ENCODE results near the gene IMMP2L. TPM values are rescaled to one million over a fixed set of nuclear protein-coding genes. Genes with fewer than 3 reads are reported as not detected.

Gene IMMP2L
- polyA plus RNA-seq, 1 donor: 21.0 TPM

DNA sequence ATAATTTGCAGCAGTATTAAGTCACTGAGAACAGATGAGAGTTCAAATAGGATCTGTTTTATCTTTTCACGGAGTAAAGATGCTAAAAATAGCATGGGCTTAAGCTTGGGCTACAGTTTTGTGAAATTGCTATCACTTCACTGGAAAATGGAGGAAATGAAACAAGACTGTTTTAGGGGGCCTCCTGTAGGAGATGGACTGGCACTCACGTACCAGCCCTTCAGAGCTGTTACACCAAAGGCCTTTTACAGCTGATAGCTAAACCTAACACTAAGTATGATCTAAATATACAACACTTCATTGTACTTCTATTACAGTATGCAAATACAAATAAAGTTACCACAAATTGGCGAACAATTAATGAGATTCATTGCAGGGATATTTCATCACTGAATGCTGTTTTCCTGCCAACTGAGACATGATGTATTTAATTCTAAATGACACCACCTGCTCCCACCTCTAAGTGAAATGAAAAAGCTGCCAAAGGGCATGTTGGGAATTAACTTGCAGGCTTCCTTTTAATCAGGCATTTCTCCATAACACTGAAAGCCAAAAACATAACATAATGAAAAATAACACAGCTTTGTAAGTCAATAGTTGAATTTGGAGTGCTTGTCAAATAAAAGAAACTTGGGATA is 775.8 kb downstream of the IMMP2L start:
- H3K36me3 ChIP-seq (ENCODE audit: control insufficient read depth, insufficient read depth, low read length): no peaks in the 10 kb centered on the region

DNA sequence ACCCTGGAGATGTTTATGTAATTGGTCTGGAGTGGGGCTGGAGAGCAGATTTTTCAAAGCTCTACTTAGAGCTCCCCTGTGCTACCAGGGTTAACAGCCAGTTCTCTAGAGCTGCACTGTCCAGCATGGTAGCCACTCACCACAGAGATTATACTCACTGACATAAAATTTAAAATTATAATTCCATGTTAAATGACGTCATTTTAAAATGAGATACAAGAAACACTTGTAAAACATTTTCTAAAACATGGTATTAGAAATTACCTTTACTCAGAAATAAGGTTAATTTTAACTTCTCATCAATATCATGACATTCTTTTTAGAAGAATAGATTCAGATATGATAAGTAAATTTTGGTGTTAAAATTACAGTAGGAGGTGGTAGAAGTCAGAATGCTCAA is 777.5 kb downstream of the IMMP2L start:
- Histone ChIP-seq H3K4me1 (ENCODE audit: control insufficient read depth, insufficient read depth, low read length) (no peaks in the 10 kb centered on the region), H3K9me3 (ENCODE audit: control insufficient read depth, low read depth, low read length) (no peaks in the 10 kb centered on the region), H3K36me3 (ENCODE audit: control insufficient read depth, insufficient read depth, low read length) (no peaks in the 10 kb centered on the region), H3K27me3 (ENCODE audit: control insufficient read depth, insufficient read depth, low read length) (no peaks in the 10 kb centered on the region), H3K4me3 (ENCODE audit: low read length) (no peak overlapping the region), H3K27ac (ENCODE audit: low read length) (no peak overlapping the region)
- WGBS (ENCODE audit: insufficient coverage, low lambda C conversion rate): no CpG with 5 or more reads among the region's 1 CpG
- DNase-seq: no peak

More for the DNA sequence above, 775.8 kb downstream of the IMMP2L start:
- Histone ChIP-seq H3K27ac (ENCODE audit: low read length) (no peak overlapping the region), H3K4me1 (ENCODE audit: control insufficient read depth, insufficient read depth, low read length) (no peaks in the 10 kb centered on the region), H3K9me3 (ENCODE audit: control insufficient read depth, low read depth, low read length) (no peaks in the 10 kb centered on the region), H3K27me3 (ENCODE audit: control insufficient read depth, insufficient read depth, low read length) (no peaks in the 10 kb centered on the region), H3K4me3 (ENCODE audit: low read length) (no peak overlapping the region)
- WGBS (ENCODE audit: insufficient coverage, low lambda C conversion rate): 86% methylated on average over 2 of the region's 3 CpGs
- DNase-seq: no peak

- no peak overlapping the region for H3K27ac ChIP-seq (ENCODE audit: low read length)
- H3K4me1 ChIP-seq (ENCODE audit: control insufficient read depth, insufficient read depth, low read length): no peaks in the 10 kb centered on the region
- H3K9me3 ChIP-seq (ENCODE audit: control insufficient read depth, low read depth, low read length): no peaks in the 10 kb centered on the region
- no peaks in the 10 kb centered on the region for H3K36me3 ChIP-seq (ENCODE audit: control insufficient read depth, insufficient read depth, low read length)
- H3K27me3 ChIP-seq (ENCODE audit: control insufficient read depth, insufficient read depth, low read length): no peaks in the 10 kb centered on the region
- H3K4me3 ChIP-seq (ENCODE audit: low read length): no peak overlapping the region
- DNase-seq: no peak
Observed at GRCh38 chr7:110780712-110781111, 781.6 kb downstream of the IMMP2L start.

- no peaks in the 10 kb centered on the region for H3K36me3 ChIP-seq (ENCODE audit: control insufficient read depth, insufficient read depth, low read length)
- no peak overlapping the region for H3K27ac ChIP-seq (ENCODE audit: low read length)
- no peaks in the 10 kb centered on the region for H3K27me3 ChIP-seq (ENCODE audit: control insufficient read depth, insufficient read depth, low read length)
- WGBS (ENCODE audit: insufficient coverage, low lambda C conversion rate): 40% methylated on average over 1 of the region's 3 CpGs
- no peaks in the 10 kb centered on the region for H3K4me1 ChIP-seq (ENCODE audit: control insufficient read depth, insufficient read depth, low read length)
- no peak for DNase-seq
- H3K9me3 ChIP-seq (ENCODE audit: control insufficient read depth, low read depth, low read length): no peaks in the 10 kb centered on the region
- H3K4me3 ChIP-seq (ENCODE audit: low read length): no peak overlapping the region
Observed at GRCh38 chr7:110779339-110779738, 783.0 kb downstream of the IMMP2L start.

GRCh38 chr7:110775046-110775445 is 787.2 kb downstream of the IMMP2L start:
- no peak overlapping the region for H3K27ac ChIP-seq (ENCODE audit: low read length)
- H3K4me1 ChIP-seq (ENCODE audit: control insufficient read depth, insufficient read depth, low read length): no peaks in the 10 kb centered on the region
- WGBS (ENCODE audit: insufficient coverage, low lambda C conversion rate): no CpG with 5 or more reads among the region's 2 CpGs
- no peaks in the 10 kb centered on the region for H3K27me3 ChIP-seq (ENCODE audit: control insufficient read depth, insufficient read depth, low read length)
- DNase-seq: no peak
- H3K4me3 ChIP-seq (ENCODE audit: low read length): no peak overlapping the region
- no peaks in the 10 kb centered on the region for H3K36me3 ChIP-seq (ENCODE audit: control insufficient read depth, insufficient read depth, low read length)
- H3K9me3 ChIP-seq (ENCODE audit: control insufficient read depth, low read depth, low read length): no peaks in the 10 kb centered on the region

DNA sequence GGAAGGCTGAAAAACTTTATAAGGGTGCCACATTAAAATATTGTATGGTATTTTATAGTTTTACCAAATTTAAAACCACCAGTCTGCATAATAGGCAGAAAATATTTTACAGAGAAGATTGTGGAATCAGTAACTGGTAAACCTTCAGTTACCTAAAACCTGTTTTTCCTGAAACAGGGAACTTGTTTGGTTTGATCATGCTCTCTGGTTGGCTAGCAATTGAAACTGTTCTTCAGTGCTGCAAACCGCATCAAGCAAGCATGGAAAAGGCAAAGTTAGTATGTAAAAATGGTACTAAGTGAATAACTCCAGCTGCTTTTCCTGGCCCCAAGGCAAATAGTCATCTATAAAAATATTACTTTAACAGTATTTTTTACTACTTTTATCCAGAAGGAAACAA is 788.2 kb downstream of the IMMP2L start:
- Histone ChIP-seq H3K27me3 (ENCODE audit: control insufficient read depth, insufficient read depth, low read length) (no peaks in the 10 kb centered on the region), H3K4me3 (ENCODE audit: low read length) (no peak overlapping the region), H3K36me3 (ENCODE audit: control insufficient read depth, insufficient read depth, low read length) (no peaks in the 10 kb centered on the region), H3K27ac (ENCODE audit: low read length) (no peak overlapping the region), H3K9me3 (ENCODE audit: control insufficient read depth, low read depth, low read length) (no peaks in the 10 kb centered on the region), H3K4me1 (ENCODE audit: control insufficient read depth, insufficient read depth, low read length) (no peaks in the 10 kb centered on the region)
- no CpG with 5 or more reads among the region's 1 CpG for WGBS (ENCODE audit: insufficient coverage, low lambda C conversion rate)
- DNase-seq: no peak

DNA sequence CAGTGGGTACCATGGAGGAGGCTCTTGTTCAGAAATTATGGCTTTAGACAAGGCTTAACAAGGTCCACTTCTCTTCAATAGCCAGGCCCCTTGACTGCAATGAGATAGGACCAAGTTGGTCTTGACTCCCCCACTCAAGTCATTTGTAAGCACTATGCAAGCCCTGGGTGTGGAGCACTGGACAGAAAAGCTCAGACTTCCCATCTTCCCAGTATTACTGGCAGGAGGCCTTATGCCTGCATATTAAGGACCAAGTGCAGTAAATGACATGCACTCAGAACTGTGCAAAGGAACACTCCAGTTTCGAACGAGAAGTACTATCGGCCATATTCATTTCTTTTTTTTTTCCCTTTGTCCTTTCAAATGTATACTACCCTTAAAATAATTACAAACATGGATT is 789.7 kb downstream of the IMMP2L start:
- WGBS (ENCODE audit: insufficient coverage, low lambda C conversion rate): 100% methylated on average over 3 of the region's 3 CpGs

DNA sequence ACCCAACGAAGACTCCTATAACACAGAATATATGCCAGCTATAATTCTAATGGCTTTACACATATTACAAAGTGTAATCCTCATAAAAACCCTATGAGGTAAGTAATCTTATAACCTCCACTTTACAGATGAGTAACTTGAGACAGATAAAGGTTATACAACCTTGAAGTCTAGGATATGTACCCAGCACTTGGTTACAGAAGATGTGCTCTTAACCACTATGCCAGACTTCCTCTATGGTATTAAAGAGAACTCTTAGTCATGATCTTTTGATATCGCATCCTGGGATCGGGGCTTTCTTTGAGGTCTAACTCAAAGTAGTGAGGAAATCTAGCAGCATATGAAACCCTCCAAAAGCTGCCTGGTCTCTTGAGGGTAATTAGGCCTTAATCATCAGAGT is 790.6 kb downstream of the IMMP2L start:
- H3K9me3 ChIP-seq (ENCODE audit: control insufficient read depth, low read depth, low read length): no peaks in the 10 kb centered on the region
- H3K36me3 ChIP-seq (ENCODE audit: control insufficient read depth, insufficient read depth, low read length): no peaks in the 10 kb centered on the region
- H3K4me3 ChIP-seq (ENCODE audit: low read length): no peak overlapping the region
- no peak for DNase-seq
- WGBS (ENCODE audit: insufficient coverage, low lambda C conversion rate): no CpG with 5 or more reads among the region's 3 CpGs
- H3K4me1 ChIP-seq (ENCODE audit: control insufficient read depth, insufficient read depth, low read length): no peaks in the 10 kb centered on the region
- no peak overlapping the region for H3K27ac ChIP-seq (ENCODE audit: low read length)
- H3K27me3 ChIP-seq (ENCODE audit: control insufficient read depth, insufficient read depth, low read length): no peaks in the 10 kb centered on the region

More for the DNA sequence above, 789.7 kb downstream of the IMMP2L start:
- no peak overlapping the region for H3K27ac ChIP-seq (ENCODE audit: low read length)
- H3K4me1 ChIP-seq (ENCODE audit: control insufficient read depth, insufficient read depth, low read length): no peaks in the 10 kb centered on the region
- no peaks in the 10 kb centered on the region for H3K27me3 ChIP-seq (ENCODE audit: control insufficient read depth, insufficient read depth, low read length)
- H3K4me3 ChIP-seq (ENCODE audit: low read length): no peak overlapping the region
- no peaks in the 10 kb centered on the region for H3K36me3 ChIP-seq (ENCODE audit: control insufficient read depth, insufficient read depth, low read length)
- H3K9me3 ChIP-seq (ENCODE audit: control insufficient read depth, low read depth, low read length): no peaks in the 10 kb centered on the region
- no peak for DNase-seq

DNA sequence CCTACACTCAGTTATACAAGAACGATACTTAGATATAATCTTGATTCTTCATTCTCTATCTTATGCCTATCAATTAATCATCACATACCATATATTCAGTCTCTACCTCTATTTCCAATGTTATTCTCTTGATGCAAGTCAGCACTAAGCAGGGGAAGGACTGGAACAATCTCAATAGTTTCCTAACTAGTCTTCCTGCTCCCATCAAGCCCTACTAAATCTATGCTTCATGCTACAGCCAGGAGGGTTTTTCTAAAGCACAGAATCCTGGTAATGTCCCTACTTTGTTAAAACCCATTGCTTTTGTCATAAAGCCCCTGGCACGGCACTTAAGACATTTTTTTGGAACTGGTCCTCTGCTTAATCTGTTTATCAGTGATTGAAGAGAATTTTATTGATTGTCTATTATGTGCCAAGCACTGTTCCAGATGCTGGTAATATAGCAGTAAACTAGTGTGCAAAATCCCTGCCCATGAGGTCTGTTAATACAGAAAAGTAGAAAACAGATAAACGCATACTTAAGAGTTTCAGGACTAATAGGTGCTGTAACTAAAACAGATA is 794.7 kb downstream of the IMMP2L start:
- Histone ChIP-seq H3K27me3 (ENCODE audit: control insufficient read depth, insufficient read depth, low read length) (no peaks in the 10 kb centered on the region), H3K36me3 (ENCODE audit: control insufficient read depth, insufficient read depth, low read length) (no peaks in the 10 kb centered on the region), H3K4me3 (ENCODE audit: low read length) (no peak overlapping the region), H3K9me3 (ENCODE audit: control insufficient read depth, low read depth, low read length) (no peaks in the 10 kb centered on the region), H3K4me1 (ENCODE audit: control insufficient read depth, insufficient read depth, low read length) (no peaks in the 10 kb centered on the region), H3K27ac (ENCODE audit: low read length) (no peak overlapping the region)
- WGBS (ENCODE audit: insufficient coverage, low lambda C conversion rate): 80% methylated on average over 2 of the region's 3 CpGs
- DNase-seq: no peak

GRCh38 chr7:110766864-110767263 is 795.4 kb downstream of the IMMP2L start:
- WGBS (ENCODE audit: insufficient coverage, low lambda C conversion rate): 38% methylated on average over 1 of the region's 2 CpGs

DNA sequence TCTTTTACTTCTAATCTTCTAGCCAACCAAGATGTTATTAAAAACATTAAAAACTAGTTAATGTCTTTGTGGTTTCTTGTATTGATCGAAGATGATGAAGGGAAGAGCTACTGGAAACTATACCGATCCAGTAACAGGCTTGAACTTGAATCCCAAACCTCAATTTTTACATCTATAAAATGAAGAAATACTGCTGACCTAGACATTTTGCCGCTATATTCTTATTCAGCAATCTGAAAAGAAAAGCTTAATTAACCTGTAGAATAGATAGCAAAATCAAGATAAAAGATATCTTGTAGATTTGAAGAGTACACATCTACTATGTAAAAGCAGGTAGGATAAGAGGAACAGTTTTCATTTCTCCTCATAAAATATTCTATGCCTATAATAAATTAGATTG is 797.4 kb downstream of the IMMP2L start:
- Histone ChIP-seq H3K27me3 (ENCODE audit: control insufficient read depth, insufficient read depth, low read length) (no peaks in the 10 kb centered on the region), H3K9me3 (ENCODE audit: control insufficient read depth, low read depth, low read length) (no peaks in the 10 kb centered on the region), H3K27ac (ENCODE audit: low read length) (no peak overlapping the region), H3K4me1 (ENCODE audit: control insufficient read depth, insufficient read depth, low read length) (no peaks in the 10 kb centered on the region), H3K4me3 (ENCODE audit: low read length) (no peak overlapping the region), H3K36me3 (ENCODE audit: control insufficient read depth, insufficient read depth, low read length) (no peaks in the 10 kb centered on the region)
- WGBS (ENCODE audit: insufficient coverage, low lambda C conversion rate): 100% methylated on average over 2 of the region's 3 CpGs
- no peak for DNase-seq

More at GRCh38 chr7:110766864-110767263, 795.4 kb downstream of the IMMP2L start:
- Histone ChIP-seq H3K27ac (ENCODE audit: low read length) (no peak overlapping the region), H3K36me3 (ENCODE audit: control insufficient read depth, insufficient read depth, low read length) (no peaks in the 10 kb centered on the region), H3K9me3 (ENCODE audit: control insufficient read depth, low read depth, low read length) (no peaks in the 10 kb centered on the region), H3K4me1 (ENCODE audit: control insufficient read depth, insufficient read depth, low read length) (no peaks in the 10 kb centered on the region), H3K4me3 (ENCODE audit: low read length) (no peak overlapping the region), H3K27me3 (ENCODE audit: control insufficient read depth, insufficient read depth, low read length) (no peaks in the 10 kb centered on the region)
- DNase-seq: peak in 1 of 2 donors; percentile 16
